IMR-90 (cell line): Measurements from ENCODE around the gene ZNF771. TPM values are rescaled to one million over a fixed set of nuclear protein-coding genes. Genes with fewer than 3 reads are reported as not detected.
A peak's percentile ranks its signal among the peaks of the same experiment; 100 is the strongest.

Experiments
- ATAC-seq: fragments of 200-7000 bp; cut with Tn5 transposase; 2 replicates; pipeline ENCODE4 v1.9.1; 2020; ENCODE audit warnings: low read depth, mild to moderate bottlenecking, moderate library complexity
- BruUV-seq: library from RNA; stranded (reverse); fragments of 400-500 nt; replicated peaks from 2 replicates; lab custom pipeline; 2021; lab: Mats Ljungman, UMichigan
- CTCF ChIA-PET: fragments of 300-600 bp; formaldehyde crosslinking; extraction: SDS; loops from one replicate; lab custom pipeline; 2021; ENCODE audit warnings: antibody characterized with exemption; lab: Yijun Ruan, JAX
- POLR2A ChIA-PET: fragments of 300-600 bp; sonication (Branson Sonifier 250); formaldehyde crosslinking; loops from one replicate; lab custom pipeline; 2022; ENCODE audit warnings: antibody characterized with exemption; ENCODE audit not compliant: unreplicated experiment; lab: Charles Lee
- DNase-seq: peaks from one replicate; pipeline ENCODE4 v3.0.0; 2013
- H2AFZ ChIP-seq: replicated peaks from 2 replicates; pipeline ENCODE3; 2013; ENCODE audit warnings: low read length, mild to moderate bottlenecking; ENCODE audit not compliant: poor library complexity
- H2AK5ac ChIP-seq: 2 replicates; pipeline ENCODE4 v1.6.1; 2013; ENCODE audit warnings: low read depth, low read length, inconsistent platforms
- H2AK9ac ChIP-seq: replicated peaks from 2 replicates; pipeline ENCODE3; 2013; ENCODE audit warnings: mild to moderate bottlenecking, low read depth, low read length, moderate library complexity; ENCODE audit not compliant: poor library complexity
- H2BK120ac ChIP-seq: 2 replicates; pipeline ENCODE4 v1.6.1; 2013; ENCODE audit warnings: low read depth, low read length, inconsistent platforms
- H2BK15ac ChIP-seq: 3 replicates; pipeline ENCODE4 v1.6.1; 2013; ENCODE audit warnings: low read depth, low read length, inconsistent platforms
- H2BK20ac ChIP-seq: 2 replicates; pipeline ENCODE4 v1.6.1; 2013; ENCODE audit warnings: low read depth, mild to moderate bottlenecking, inconsistent platforms, low read length, moderate library complexity
- H2BK5ac ChIP-seq: 2 replicates; pipeline ENCODE4 v1.6.1; 2013; ENCODE audit warnings: mild to moderate bottlenecking, low read depth, low read length, inconsistent platforms; ENCODE audit not compliant: poor library complexity, severe bottlenecking
- H3K14ac ChIP-seq: replicated peaks from 2 replicates; pipeline ENCODE4 v1.6.1; 2013; ENCODE audit warnings: low read depth, low read length, inconsistent platforms
- H3K18ac ChIP-seq: 2 replicates; pipeline ENCODE4 v1.6.1; 2013; ENCODE audit warnings: low read depth, low read length, control low read depth
- H3K23ac ChIP-seq: 2 replicates; pipeline ENCODE4 v1.6.1; 2013; ENCODE audit warnings: low read depth, low read length, inconsistent platforms
- H3K27ac ChIP-seq: 2 replicates; pipeline ENCODE4 v1.5.1; 2013; ENCODE audit warnings: mild to moderate bottlenecking, control low read depth, low read length; ENCODE audit not compliant: insufficient read depth
- H3K27me3 ChIP-seq: 2 replicates; pipeline ENCODE4 v1.6.1; 2013; ENCODE audit warnings: low read length; ENCODE audit not compliant: control insufficient read depth, insufficient read depth
- H3K36me3 ChIP-seq: 2 replicates; pipeline ENCODE4 v1.6.1; 2013; ENCODE audit warnings: low read length, mixed read lengths; ENCODE audit not compliant: control insufficient read depth, insufficient read depth
- H3K4ac ChIP-seq: 2 replicates; pipeline ENCODE4 v1.6.1; 2013; ENCODE audit warnings: low read depth, low read length, inconsistent platforms
- H3K4me1 ChIP-seq: 2 replicates; pipeline ENCODE4 v1.6.1; 2013; ENCODE audit warnings: low read length, mixed read lengths; ENCODE audit not compliant: control insufficient read depth, insufficient read depth
- H3K4me2 ChIP-seq: 2 replicates; pipeline ENCODE4 v1.6.1; 2013; ENCODE audit warnings: low read depth, mild to moderate bottlenecking, control low read depth, low read length, moderate library complexity
- H3K4me3 ChIP-seq: 2 replicates; pipeline ENCODE4 v1.5.1; 2013; ENCODE audit warnings: low read depth, mild to moderate bottlenecking, control low read depth, low read length, moderate library complexity; ENCODE audit not compliant: insufficient read depth
- H3K56ac ChIP-seq: 2 replicates; pipeline ENCODE4 v1.6.1; 2013; ENCODE audit warnings: low read length, inconsistent platforms; ENCODE audit not compliant: insufficient read depth; ENCODE audit errors: extremely low read depth
- H3K79me1 ChIP-seq, 2 experiments: 2 replicates each; pipeline ENCODE4 v1.6.1; 2013; ENCODE audit warnings: low read length in 2 of 2, inconsistent platforms in 1 of 2, low read depth in 1 of 2
- H3K9ac ChIP-seq: 2 replicates; pipeline ENCODE4 v1.6.1; 2013; ENCODE audit warnings: low read depth, low read length, control low read depth
- H3K9me1 ChIP-seq: 2 replicates; pipeline ENCODE4 v1.6.1; 2013; ENCODE audit warnings: low read length, inconsistent platforms; ENCODE audit not compliant: insufficient read depth
- H3K9me3 ChIP-seq: 2 replicates; pipeline ENCODE4 v1.6.1; 2013; ENCODE audit warnings: low read length; ENCODE audit not compliant: control insufficient read depth, insufficient read depth
- H4K20me1 ChIP-seq: 2 replicates; pipeline ENCODE4 v1.6.1; 2013; ENCODE audit warnings: low read length, inconsistent platforms; ENCODE audit not compliant: insufficient read depth
- H4K5ac ChIP-seq: 2 replicates; pipeline ENCODE4 v1.6.1; 2013; ENCODE audit warnings: mild to moderate bottlenecking, low read depth, low read length, control low read depth
- H4K8ac ChIP-seq, 2 experiments: 2 replicates each; pipeline ENCODE4 v1.6.1; 2013; ENCODE audit warnings: low read depth in 2 of 2, low read length in 2 of 2, control low read depth in 1 of 2, inconsistent platforms in 1 of 2
- H4K91ac ChIP-seq: 2 replicates; pipeline ENCODE4 v1.6.1; 2013; ENCODE audit warnings: low read depth, low read length, inconsistent platforms; ENCODE audit not compliant: insufficient read depth
- BHLHE40 ChIP-seq: fragments of 150-350 bp; IDR thresholded peaks from 2 replicates; pipeline ENCODE4 v1.6.1; 2016; ENCODE audit warnings: mild to moderate bottlenecking, low read depth, low read length
- CEBPB ChIP-seq: IDR thresholded peaks from 2 replicates; pipeline ENCODE4 v1.6.1; 2012; ENCODE audit warnings: low read depth, low read length, improper control_type of control experiment
- CTCF ChIP-seq: conservative IDR thresholded peaks from 2 replicates; pipeline ENCODE4 v1.5.1; 2012; ENCODE audit warnings: mild to moderate bottlenecking, low read depth, low read length, improper control_type of control experiment
- NFE2L2 ChIP-seq: fragments of 150-350 bp; IDR thresholded peaks from 2 replicates; pipeline ENCODE4 v1.6.1; 2016; ENCODE audit warnings: low read depth, mild to moderate bottlenecking, low read length
- POLR2A ChIP-seq: IDR thresholded peaks from 2 replicates; pipeline ENCODE4 v1.6.1; 2012; ENCODE audit warnings: mild to moderate bottlenecking, low read depth, low read length
- RAD21 ChIP-seq: IDR thresholded peaks from 2 replicates; pipeline ENCODE4 v1.6.1; 2012; ENCODE audit warnings: low read length, improper control_type of control experiment
- RCOR1 ChIP-seq: IDR thresholded peaks from 2 replicates; pipeline ENCODE4 v1.6.1; 2012; ENCODE audit warnings: mild to moderate bottlenecking, low read length, improper control_type of control experiment; ENCODE audit not compliant: insufficient replicate concordance
- RFX5 ChIP-seq: IDR thresholded peaks from 2 replicates; pipeline ENCODE4 v1.8.0; 2012; ENCODE audit warnings: low read depth, mild to moderate bottlenecking, low read length, moderate library complexity
- WGBS, 2 experiments: methylation state at CpG; one replicate each; pipeline versions ENCODE4 v1.1.5 to v1.1.7; 2013; ENCODE audit warnings: missing lambda C conversion rate in 2 of 2; ENCODE audit not compliant: insufficient read length in 1 of 2; ENCODE audit errors: extremely low coverage in 2 of 2; 5-methylcytosine and 5-hydroxymethylcytosine counted together
- dilution Hi-C: fragments of 300-500 bp; cut with HindIII; formaldehyde crosslinking; loops from one replicate; pipeline ENCODE4 v1.14.3; 2018; ENCODE audit warnings: low sequenced_read_pairs; ENCODE audit not compliant: unreplicated experiment
- in situ Hi-C: fragments of 300-500 bp; cut with MboI; formaldehyde crosslinking; loops from 3 replicates; pipeline ENCODE4 v1.14.3; 2019; ENCODE audit warnings: low sequenced_read_pairs, inconsistent platforms, mixed read lengths
- intact Hi-C: fragments of 100-400 bp; cut with micrococcal nuclease; formaldehyde crosslinking; loops from 2 replicates; pipeline ENCODE4 v1.10.0; 2022
- polyA plus RNA-seq, 3 experiments: library from polyadenylated mRNA; depleted of rRNA; stranded (reverse); fragments of >200 nt; gene quantifications; 2 replicates each; pipeline ENCODE4 v1.2.3, GENCODE V29; 2012; ENCODE audit warnings: low replicate concordance in 1 of 3
- total RNA-seq: library from RNA; depleted of rRNA; stranded (reverse); fragments of >200 nt; gene quantifications from 2 replicates; pipeline ENCODE4 v1.2.3, GENCODE V29; 2012

The ZNF771 gene
- total and polyA plus RNA-seq, 2 of the 4 experiments (the other 2 are of a cell fraction): 5.2 to 10.9 TPM

GRCh38 chr16:30394592-30395154 is 12.7 kb upstream of the ZNF771 start:
- peaks cover 12% of the 10 kb centered on the region; the same call in 1 of the 2 replicates for H3K36me3 ChIP-seq
- ChIA-PET CTCF (interaction anchor here (1.0 to 1.5 kb wide), 2 partner anchors 15 to 26 kb away, joined by 3 to 6 read pairs; no protein-coding TSS in a partner anchor), POLR2A (interaction anchor here (0.5 to 1.3 kb wide), 3 partner anchors 12 to 264 kb away, joined by 3 to 7 read pairs (median 3); partner anchors contain the start of gene ZNF771)
- TF ChIP-seq RCOR1: no peak
- no peak for TF ChIP-seq CTCF
- peak; percentile 58 for TF ChIP-seq POLR2A
- TF ChIP-seq BHLHE40: no peak
- TF ChIP-seq RFX5: no peak
- TF ChIP-seq NFE2L2: no peak
- TF ChIP-seq RAD21: no peak; the same call in 1 of the 2 replicates
- no peak for TF ChIP-seq CEBPB
- peak overlapping the region; percentile 90 for H3K14ac ChIP-seq
- H3K9ac ChIP-seq: peak overlapping the region; percentile 93
- no peak overlapping the region for H2BK20ac ChIP-seq
- intact Hi-C loops: loop anchor here (2.0 kb wide), 2 partner anchors 14 to 16 kb away; no protein-coding TSS in a partner anchor
- no TSS peak for BruUV-seq
- peak overlapping the region; percentile 77 to 92 for H4K8ac ChIP-seq
- H3K56ac ChIP-seq: peak overlapping the region; percentile 94
- H3K4me3 ChIP-seq: peak overlapping the region; percentile 95
- no peaks in the 10 kb centered on the region for H4K20me1 ChIP-seq
- H2AFZ ChIP-seq: peak overlapping the region; percentile 98
- in situ Hi-C loops: no loop called here
- WGBS, 2 experiments: 1% methylated on average over 19 of the region's 31 CpGs; no CpG with 5 or more reads in 1 of the 2 experiments
- H4K91ac ChIP-seq: peak overlapping the region; percentile 79
- dilution Hi-C loops: no loop called here
- no peaks in the 10 kb centered on the region for H3K9me3 ChIP-seq
- H2BK120ac ChIP-seq: peak overlapping the region; percentile 9; the same call in 1 of the 2 replicates
- peak overlapping the region; percentile 55 for H3K18ac ChIP-seq
- H3K9me1 ChIP-seq: no peaks in the 10 kb centered on the region
- peak overlapping the region; percentile 86 for H4K5ac ChIP-seq
- peak overlapping the region; percentile 96 for H3K4me2 ChIP-seq
- peak overlapping the region; percentile 81 for H2BK5ac ChIP-seq
- DNase-seq (peak; percentile 50), ATAC-seq (peak; percentile 36)
- peaks cover 0 to 50% of the 10 kb centered on the region in 2 experiments for H3K79me1 ChIP-seq
- H2AK9ac ChIP-seq: peak overlapping the region; percentile 94
- H2AK5ac ChIP-seq: peak overlapping the region; percentile 61
- 0 out of 3 replicates have a peak overlapping the region, but pooled peaks have one; percentile 2 for H2BK15ac ChIP-seq
- peaks cover 7% of the 10 kb centered on the region for H3K4me1 ChIP-seq
- H3K27me3 ChIP-seq: no peaks in the 10 kb centered on the region
- H3K27ac ChIP-seq: peak overlapping the region; percentile 82
- H3K23ac ChIP-seq: peak overlapping the region; percentile 94
- H3K4ac ChIP-seq: peak overlapping the region; percentile 87
